Testis (tissue), 2 donors: ENCODE measurements around the gene GRK1.

Source experiments
- POLR2A ChIP-seq: fragments of 450-650 bp; IDR thresholded peaks from one replicate; pipeline ENCODE4 v1.6.1; 2017; ENCODE audit warnings: antibody characterized with exemption, mild to moderate bottlenecking, moderate library complexity
- TF ChIP-seq, protein P1 (sequence below), 3 experiments: fragments of 450-650 bp in 2 of 3; fragments of 200-600 bp in 1 of 3; sonication (generic) in 1 of 3; IDR thresholded peaks; one replicate each; pipeline ENCODE4 v1.5.1; 2016 to 2019; ENCODE audit warnings: antibody characterized with exemption in 3 of 3, mild to moderate bottlenecking in 2 of 3, moderate library complexity in 1 of 3

- TF ChIP-seq POLR2A = no peak
- TF ChIP-seq, protein P1, sequence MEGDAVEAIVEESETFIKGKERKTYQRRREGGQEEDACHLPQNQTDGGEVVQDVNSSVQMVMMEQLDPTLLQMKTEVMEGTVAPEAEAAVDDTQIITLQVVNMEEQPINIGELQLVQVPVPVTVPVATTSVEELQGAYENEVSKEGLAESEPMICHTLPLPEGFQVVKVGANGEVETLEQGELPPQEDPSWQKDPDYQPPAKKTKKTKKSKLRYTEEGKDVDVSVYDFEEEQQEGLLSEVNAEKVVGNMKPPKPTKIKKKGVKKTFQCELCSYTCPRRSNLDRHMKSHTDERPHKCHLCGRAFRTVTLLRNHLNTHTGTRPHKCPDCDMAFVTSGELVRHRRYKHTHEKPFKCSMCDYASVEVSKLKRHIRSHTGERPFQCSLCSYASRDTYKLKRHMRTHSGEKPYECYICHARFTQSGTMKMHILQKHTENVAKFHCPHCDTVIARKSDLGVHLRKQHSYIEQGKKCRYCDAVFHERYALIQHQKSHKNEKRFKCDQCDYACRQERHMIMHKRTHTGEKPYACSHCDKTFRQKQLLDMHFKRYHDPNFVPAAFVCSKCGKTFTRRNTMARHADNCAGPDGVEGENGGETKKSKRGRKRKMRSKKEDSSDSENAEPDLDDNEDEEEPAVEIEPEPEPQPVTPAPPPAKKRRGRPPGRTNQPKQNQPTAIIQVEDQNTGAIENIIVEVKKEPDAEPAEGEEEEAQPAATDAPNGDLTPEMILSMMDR (IDR thresholded peaks at IDR 0.05) = no peak
Observed at GRCh38 chr13:113769106-113769505, 102.1 kb downstream of the GRK1 start.
